Measurements from ENCODE around the gene ZNHIT2. TPM values are rescaled to one million over a fixed set of nuclear protein-coding genes. Genes with fewer than 3 reads are reported as not detected.

ZNHIT2 gene
- total and polyA plus RNA-seq, 2 of the 13 experiments (the other 11 are each of a cell fraction or from before 2014, with no cell fraction given): 1.1 to 6.5 TPM

- TF ChIP-seq ZSCAN5A (CRISPR knock-in tag; IDR thresholded peaks at IDR 0.05; ENCODE audit: borderline replicate concordance) (no peak), ZNF749 (CRISPR knock-in tag; IDR thresholded peaks at IDR 0.05; ENCODE audit: borderline replicate concordance) (no peak), ARID4A (CRISPR knock-in tag; IDR thresholded peaks at IDR 0.05; ENCODE audit: borderline replicate concordance) (peak; percentile 64; the same call in 1 of the 2 replicates), POGZ (CRISPR knock-in tag; IDR thresholded peaks at IDR 0.05) (no peak; the same call in 1 of the 2 replicates), SSRP1 (CRISPR knock-in tag; IDR thresholded peaks at IDR 0.05) (0 out of 2 replicates have a peak, but pooled peaks have one; percentile 28), ZNF234 (CRISPR knock-in tag; conservative IDR thresholded peaks at IDR 0.05) (0 out of 2 replicates have a peak, but pooled peaks have one; percentile 51), PREB (CRISPR knock-in tag; IDR thresholded peaks at IDR 0.05) (no peak), ZNF414 (CRISPR knock-in tag; IDR thresholded peaks at IDR 0.05) (no peak; the same call in 1 of the 2 replicates), ARNT2 (CRISPR knock-in tag; IDR thresholded peaks at IDR 0.05; ENCODE audit: low read depth) (peak; percentile 26; the same call in 1 of the 2 replicates), CSRNP2 (CRISPR knock-in tag; conservative IDR thresholded peaks at IDR 0.05; ENCODE audit: low read depth) (no peak), BRF2 (CRISPR knock-in tag; IDR thresholded peaks at IDR 0.05) (no peak), ZBTB20 (CRISPR knock-in tag; IDR thresholded peaks at IDR 0.05; ENCODE audit: borderline replicate concordance, low read depth) (no peak), FLYWCH1 (CRISPR knock-in tag; IDR thresholded peaks at IDR 0.05) (no peak), ZNF652 (CRISPR knock-in tag; IDR thresholded peaks at IDR 0.05; ENCODE audit: borderline replicate concordance, low read depth) (no peak), YEATS2 (CRISPR knock-in tag; IDR thresholded peaks at IDR 0.05; ENCODE audit: borderline replicate concordance) (0 out of 2 replicates have a peak, but pooled peaks have one; percentile 31), SP1 (IDR thresholded peaks at IDR 0.05) (no peak), SP1 (CRISPR knock-in tag; IDR thresholded peaks at IDR 0.05) (no peak; the same call in 1 of the 2 replicates), ZNF12 (CRISPR knock-in tag; IDR thresholded peaks at IDR 0.05) (0 out of 2 replicates have a peak, but pooled peaks have one; percentile 25)
These were observed 4.7 kb downstream of the ZNHIT2 start (continued) for GRCh38 chr11:65112546-65113360.
